GM12878 (cell line): ENCODE measurements around the gene GCLM. TPM values are rescaled to one million over a fixed set of nuclear protein-coding genes. Genes with fewer than 3 reads are reported as not detected.

ENCODE experiments used
- ATAC-seq: fragments of 200-7000 bp; cut with Tn5 transposase; 3 replicates; pipeline ENCODE4 v1.9.1; 2020; ENCODE audit warnings: mild to moderate bottlenecking, moderate library complexity
- BruUV-seq: library from RNA; stranded (reverse); fragments of 400-500 nt; replicated peaks from 2 replicates; lab custom pipeline; 2021; lab: Mats Ljungman, UMichigan
- CTCF ChIA-PET: fragments of 300-600 bp; sonication (Branson Sonifier 250); formaldehyde crosslinking; extraction: SDS; loops from one replicate; lab custom pipeline; 2021; ENCODE audit warnings: inconsistent platforms; lab: Yijun Ruan, JAX
- POLR2A ChIA-PET: fragments of 350-600 bp; formaldehyde crosslinking; extraction: SDS; loops from one replicate; lab custom pipeline; 2021; ENCODE audit warnings: inconsistent platforms; lab: Charles Lee
- RAD21 ChIA-PET: fragments of 300-600 bp; sonication (Branson Sonifier 250); formaldehyde crosslinking; loops from one replicate; lab custom pipeline; 2023; ENCODE audit warnings: antibody characterized with exemption; ENCODE audit not compliant: unreplicated experiment; lab: Charles Lee
- SMC1A ChIA-PET: fragments of 300-600 bp; sonication (Branson Sonifier 250); formaldehyde crosslinking; loops from one replicate; lab custom pipeline; 2023; ENCODE audit not compliant: unreplicated experiment, uncharacterized antibody; lab: Charles Lee
- DNase-seq: peaks from one replicate; pipeline ENCODE4 v3.0.0-alpha.2; 2011; ENCODE audit warnings: low read depth, low spot score
- FAIRE-seq: peaks from 3 replicates; lab custom pipeline; 2011; peaks lifted over from hg19 to GRCh38; lab: Jason Lieb, UNC
- H2AFZ ChIP-seq: 2 replicates; pipeline ENCODE4 v1.6.0; 2011; ENCODE audit warnings: low read depth, low read length, control low read depth; ENCODE audit not compliant: control insufficient read depth
- H3K27ac ChIP-seq: 2 replicates; pipeline ENCODE4 v1.5.1; 2011; ENCODE audit warnings: control low read depth; ENCODE audit not compliant: control insufficient read depth, insufficient read depth
- H3K27me3 ChIP-seq, 2 experiments: replicated peaks in 1 of 2; 2 replicates each; pipeline versions ENCODE4 v1.6.0 to v1.6.1; 2011; ENCODE audit warnings: low read length in 1 of 2; ENCODE audit not compliant: control insufficient read depth in 2 of 2, insufficient read depth in 2 of 2
- H3K36me3 ChIP-seq, 2 experiments: 2 replicates each; pipeline ENCODE4 v1.5.1; 2011; ENCODE audit warnings: low read length in 1 of 2; ENCODE audit not compliant: control insufficient read depth in 2 of 2, insufficient read depth in 2 of 2
- H3K4me1 ChIP-seq: 2 replicates; pipeline ENCODE4 v1.6.1; 2011; ENCODE audit warnings: mild to moderate bottlenecking, low read length, moderate library complexity, mixed read lengths; ENCODE audit not compliant: control insufficient read depth, insufficient read depth
- H3K4me2 ChIP-seq: 2 replicates; pipeline ENCODE4 v1.6.0; 2011; ENCODE audit warnings: control low read depth; ENCODE audit not compliant: control insufficient read depth, insufficient read depth
- H3K4me3 ChIP-seq: fragments of 200-600 bp; sonication (generic); 2 replicates; pipeline ENCODE4 v1.5.1; 2016
- H3K79me2 ChIP-seq: 2 replicates; pipeline ENCODE4 v1.6.0; 2011; ENCODE audit warnings: low read length; ENCODE audit not compliant: control insufficient read depth, insufficient read depth
- H3K9ac ChIP-seq: 2 replicates; pipeline ENCODE4 v1.8.0; 2011; ENCODE audit warnings: low read length, control low read depth, mixed read lengths; ENCODE audit not compliant: control insufficient read depth, insufficient read depth
- H3K9me3 ChIP-seq: replicated peaks from 3 replicates; pipeline ENCODE4 v1.5.1; 2011; ENCODE audit warnings: mild to moderate bottlenecking, low read length; ENCODE audit not compliant: control insufficient read depth, insufficient read depth
- H4K20me1 ChIP-seq: 2 replicates; pipeline ENCODE4 v1.6.0; 2011; ENCODE audit not compliant: control insufficient read depth, insufficient read depth
- ATF2 ChIP-seq: IDR thresholded peaks from 2 replicates; pipeline ENCODE4 v1.6.1; 2012; ENCODE audit warnings: low read length, inconsistent platforms
- ATF7 ChIP-seq: fragments of 450-650 bp; IDR thresholded peaks from 2 replicates; pipeline ENCODE4 v1.6.1; 2016; ENCODE audit warnings: low read depth, mild to moderate bottlenecking
- CREB1 ChIP-seq: IDR thresholded peaks from 2 replicates; pipeline ENCODE4 v1.6.1; 2012; ENCODE audit warnings: low read depth, mild to moderate bottlenecking, inconsistent platforms
- E2F8 ChIP-seq: fragments of 450-650 bp; IDR thresholded peaks from 2 replicates; pipeline ENCODE4 v1.6.1; 2018; ENCODE audit warnings: mild to moderate bottlenecking, low read depth, moderate library complexity; ENCODE audit not compliant: partially characterized antibody
- ETV6 ChIP-seq, 2 experiments: fragments of 450-650 bp in 1 of 2; IDR thresholded peaks in 1 of 2; conservative IDR thresholded peaks in 1 of 2; 2 replicates each; pipeline ENCODE4 v1.6.1; 2014; ENCODE audit warnings: antibody characterized with exemption in 1 of 2, borderline replicate concordance in 1 of 2, low read depth in 1 of 2, mild to moderate bottlenecking in 1 of 2, moderate library complexity in 1 of 2
- GATAD2B ChIP-seq: fragments of 450-650 bp; conservative IDR thresholded peaks from 2 replicates; pipeline ENCODE4 v1.6.1; 2017; ENCODE audit warnings: low read depth, mild to moderate bottlenecking, moderate library complexity
- HSF1 ChIP-seq: fragments of 150-350 bp; IDR thresholded peaks from 2 replicates; pipeline ENCODE4 v1.6.1; 2014; ENCODE audit warnings: mild to moderate bottlenecking, low read depth, low read length
- IRF5 ChIP-seq: fragments of 450-650 bp; IDR thresholded peaks from 2 replicates; pipeline ENCODE4 v1.6.1; 2017; ENCODE audit warnings: borderline replicate concordance
- MEF2B ChIP-seq: fragments of 450-650 bp; IDR thresholded peaks from 2 replicates; pipeline ENCODE4 v1.6.1; 2018; ENCODE audit warnings: mild to moderate bottlenecking, moderate library complexity; ENCODE audit not compliant: partially characterized antibody, poor library complexity, severe bottlenecking
- NFYB ChIP-seq: IDR thresholded peaks from 2 replicates; pipeline ENCODE4 v1.6.1; 2011; ENCODE audit warnings: low read depth, mild to moderate bottlenecking, low read length, improper control_type of control experiment, moderate library complexity; ENCODE audit not compliant: insufficient read depth
- PRDM15 ChIP-seq: fragments of 450-650 bp; formaldehyde crosslinking; IDR thresholded peaks from 2 replicates; pipeline ENCODE4 v1.4.0; 2020; ENCODE audit warnings: mild to moderate bottlenecking, moderate library complexity
- SMAD5 ChIP-seq: IDR thresholded peaks from 2 replicates; pipeline ENCODE4 v1.6.1; 2016; ENCODE audit warnings: antibody characterized with exemption, low read depth
- SP1 ChIP-seq: IDR thresholded peaks from one replicate; pipeline ENCODE4 v1.6.1; 2011; ENCODE audit warnings: low read depth, low read length
- WGBS: methylation state at CpG from one replicate; pipeline ENCODE4 v1.1.6; 2016; ENCODE audit warnings: low lambda C conversion rate; ENCODE audit not compliant: insufficient replicate concordance, insufficient coverage; ENCODE audit errors: missing lambda C conversion rate; 5-methylcytosine and 5-hydroxymethylcytosine counted together
- in situ Hi-C: fragments of 300-500 bp; cut with MboI; formaldehyde crosslinking; loops from 9 replicates; pipeline ENCODE4 v1.14.3; 2018; ENCODE audit warnings: mixed read lengths
- intact Hi-C: fragments of 100-400 bp; cut with micrococcal nuclease; formaldehyde crosslinking; loops from one replicate; pipeline ENCODE4 v1.14.2; 2022; ENCODE audit not compliant: unreplicated experiment
- polyA plus RNA-seq, 11 experiments: library from polyadenylated mRNA; depleted of rRNA in 4 of 11; unstranded in 6 of 11; stranded (reverse) in 5 of 11; fragments of >200 nt; fragmentation: Nextera tagmentation in 4 of 11; fragmentation: Illumina TruSeq in 1 of 11; extraction: Ambion mirVana in 4 of 11; extraction: Trizol in 1 of 11; gene quantifications; 1 replicate in 1 of 11; 2 replicates in 10 of 11; pipeline versions ENCODE4 v1.2.1 to v1.2.3, GENCODE V29; 2011 to 2016; ENCODE audit warnings: inconsistent platforms in 2 of 11, missing spikeins in 2 of 11, low read depth in 1 of 11
- total RNA-seq, 4 experiments: library from RNA; depleted of rRNA in 3 of 4; stranded (reverse); fragments of >200 nt in 3 of 4; fragmentation: Illumina TruSeq in 1 of 4; extraction: Trizol in 1 of 4; gene quantifications; 2 replicates each; pipeline versions ENCODE4 v1.2.1 to v1.2.3, GENCODE V29; 2013 to 2021

The GCLM gene
- total and polyA plus RNA-seq, 10 of the 15 experiments (the other 5 are each of a cell fraction or from before 2014, with no cell fraction given): 2.6 to 17.3 (median 6.9) TPM

- POLR2A ChIA-PET: interaction anchor here (1.5 to 1.7 kb wide), 2 partner anchors 24 to 35 kb away, joined by 3 read pairs; no protein-coding TSS in a partner anchor
- DNase-seq (no peak), ATAC-seq (no peak), FAIRE-seq (no peak)
- SMC1A ChIA-PET: no interaction called here
- H3K9ac ChIP-seq: no peak overlapping the region
- 95% methylated on average over 2 of the region's 2 CpGs for WGBS
- H3K79me2 ChIP-seq: peaks cover 34% of the 10 kb centered on the region
- no peaks in the 10 kb centered on the region for H3K27me3 ChIP-seq
- intact Hi-C loops (no loop called here), in situ Hi-C loops (no loop called here)
- no peak overlapping the region for H3K27ac ChIP-seq
- H3K4me2 ChIP-seq: no peak overlapping the region
- CTCF ChIA-PET: interaction anchor here (1.0 kb wide), 1 partner anchor 15 kb away, joined by 3 read pairs; no protein-coding TSS in a partner anchor
- no peak overlapping the region for H3K4me3 ChIP-seq
- H3K36me3 ChIP-seq: no peaks in the 10 kb centered on the region; a peak in 2 of 4 replicates
- peaks cover 9% of the 10 kb centered on the region; the same call in 1 of the 2 replicates for H3K4me1 ChIP-seq
- no peak overlapping the region for H2AFZ ChIP-seq
- H3K9me3 ChIP-seq: no peaks in the 10 kb centered on the region
- H4K20me1 ChIP-seq: no peaks in the 10 kb centered on the region
- BruUV-seq: no TSS peak
- RAD21 ChIA-PET: no interaction called here
- no peak for TF ChIP-seq SMAD5
- TF ChIP-seq E2F8: no peak
- no peak for TF ChIP-seq SP1
- TF ChIP-seq HSF1: no peak
- TF ChIP-seq GATAD2B: no peak
- no peak for TF ChIP-seq MEF2B
- TF ChIP-seq PRDM15 (CRISPR knock-in tag): no peak
- TF ChIP-seq ATF7: no peak
- TF ChIP-seq ETV6 (conservative IDR thresholded peaks at IDR 0.05 in 1 of 2, IDR thresholded peaks at IDR 0.05 in 1 of 2; ENCODE audit: borderline replicate concordance in 1 of 2, low read depth in 1 of 2): no peak
- no peak for TF ChIP-seq ATF2
- no peak for TF ChIP-seq NFYB
- TF ChIP-seq IRF5: no peak
- TF ChIP-seq CREB1: no peak
Observed at GRCh38 chr1:93880731-93881130, 28.5 kb downstream of the GCLM start.
